ENCODE data around the gene DRGX.

The DRGX gene

GRCh38 chr10:49381111-49381900, 14.6 kb downstream of the DRGX start:
- DNase-seq, result no peak

DNA sequence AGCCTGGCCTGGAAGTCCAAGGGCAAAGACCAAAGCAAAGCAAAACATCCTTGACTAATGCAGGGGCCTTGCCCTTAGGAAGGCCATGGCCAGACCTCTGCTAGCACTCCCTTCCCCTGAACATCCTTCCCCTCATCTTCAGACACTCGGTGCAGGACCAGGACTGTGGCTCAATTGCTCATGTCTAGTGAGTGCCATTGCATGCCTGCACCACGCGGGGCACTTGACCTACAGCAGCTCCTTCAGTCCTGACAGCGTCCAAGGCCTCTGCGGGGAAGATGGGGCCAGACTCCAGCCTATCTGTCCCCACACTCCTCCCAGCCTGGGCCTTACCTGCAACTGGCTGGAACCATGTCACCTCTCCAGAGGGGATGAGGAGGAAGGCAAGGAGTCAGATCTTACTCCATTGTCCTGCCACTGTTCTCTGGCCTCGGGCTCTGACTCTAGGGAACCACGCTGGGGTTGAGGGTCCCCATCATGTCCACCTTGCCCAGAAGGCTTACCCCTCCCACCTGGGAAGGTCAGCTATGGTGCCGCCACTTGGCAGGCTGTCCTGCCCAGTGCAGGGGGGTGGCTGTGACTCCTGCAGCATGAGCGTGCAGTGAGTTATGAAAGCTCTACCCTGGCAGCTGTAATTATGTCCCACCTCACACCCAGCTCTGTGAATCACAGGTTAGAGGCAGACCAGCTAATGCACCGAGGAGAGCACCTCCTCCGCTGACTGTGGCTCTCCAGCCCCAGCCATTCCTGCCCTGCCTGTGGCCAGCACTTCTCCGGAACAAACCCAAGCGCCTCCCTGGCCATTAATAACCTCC, 16.1 kb downstream of the DRGX start:
- DNase-seq, result no peak

- no peak for DNase-seq
These were observed 18.6 kb downstream of the DRGX start for GRCh38 chr10:49377256-49377655.

DNA sequence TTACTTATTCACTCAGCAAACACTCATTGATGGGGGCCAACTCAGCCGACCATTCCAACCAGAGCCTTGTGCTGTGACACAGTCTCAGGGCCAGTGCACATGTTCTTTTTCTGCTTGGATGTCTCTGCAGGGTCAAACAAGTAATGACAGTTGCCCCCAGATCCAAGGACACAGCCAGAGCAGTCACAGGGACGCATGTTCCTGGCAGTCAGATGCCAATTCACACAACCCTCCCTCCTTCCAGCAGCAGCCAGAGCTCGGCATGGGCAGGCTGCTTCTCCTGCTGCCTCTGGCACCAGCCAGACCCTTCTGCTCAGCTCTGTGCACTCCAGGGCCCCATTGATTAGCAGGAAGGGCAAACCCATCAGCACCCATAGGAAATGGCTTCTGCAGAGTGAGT, 20.3 kb downstream of the DRGX start:
- no peak for DNase-seq

- DNase-seq, result no peak
These were observed 21.1 kb downstream of the DRGX start for GRCh38 chr10:49374740-49375139.

DNA sequence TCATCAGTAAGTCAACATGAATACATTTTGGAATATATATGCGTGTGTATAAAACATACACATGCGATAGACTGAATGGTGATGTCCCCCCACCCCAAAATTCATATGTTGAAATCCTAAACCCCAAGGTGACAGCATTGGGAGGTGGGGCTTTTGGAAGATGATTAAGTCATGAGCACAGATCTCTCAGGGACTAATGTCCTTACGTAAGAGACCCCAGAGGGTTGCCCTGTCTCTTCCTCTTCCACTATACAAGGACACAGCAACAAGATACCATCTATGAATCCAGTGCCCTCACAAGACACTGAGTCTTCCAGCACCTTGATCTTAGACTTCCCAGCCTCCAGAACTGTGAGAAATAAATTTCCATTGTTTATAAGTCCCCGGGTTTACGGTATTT, 22.5 kb downstream of the DRGX start:
- DNase-seq, result no peak

GRCh38 chr10:49371967-49372366, 23.9 kb downstream of the DRGX start:
- DNase-seq, result no peak

DNA sequence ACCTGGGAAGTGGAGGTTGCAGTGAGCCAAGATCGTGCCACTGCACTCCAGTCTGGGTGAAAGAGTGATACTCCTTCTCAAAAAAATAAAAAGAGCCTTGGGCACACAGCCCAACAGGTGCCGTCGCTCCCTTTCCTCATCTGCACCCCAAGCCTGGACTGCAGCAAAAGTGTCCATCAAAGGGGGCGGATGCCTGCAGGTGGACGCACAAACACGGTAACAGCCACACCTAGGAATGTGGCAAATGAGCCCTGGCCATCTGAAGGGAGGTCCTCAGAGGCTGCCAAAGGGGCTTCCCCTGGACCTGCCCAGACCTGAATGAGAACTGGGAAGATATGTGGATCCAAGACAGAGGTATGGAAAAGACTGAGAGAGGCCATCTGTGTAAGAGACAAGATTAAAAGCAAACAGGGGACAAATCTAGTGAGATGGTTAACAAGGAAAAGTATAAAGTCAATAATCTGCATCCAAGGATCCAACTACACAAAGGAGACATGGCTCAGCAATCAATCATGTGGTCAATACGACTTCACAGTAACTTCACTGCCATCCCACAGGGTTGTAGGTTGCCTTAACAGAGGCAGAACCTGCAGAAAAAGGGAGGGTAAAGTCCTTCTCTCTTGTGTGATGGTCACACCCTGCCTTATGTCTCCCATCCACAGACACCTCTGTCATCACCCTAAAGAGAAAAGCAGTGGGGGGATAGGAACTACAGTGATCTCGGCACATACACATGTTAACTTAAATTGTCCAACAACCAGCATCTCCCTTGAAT, 25.4 kb downstream of the DRGX start:
- no peak for DNase-seq

GRCh38 chr10:49369216-49370162, 26.4 kb downstream of the DRGX start:
- no peak for DNase-seq

DNA sequence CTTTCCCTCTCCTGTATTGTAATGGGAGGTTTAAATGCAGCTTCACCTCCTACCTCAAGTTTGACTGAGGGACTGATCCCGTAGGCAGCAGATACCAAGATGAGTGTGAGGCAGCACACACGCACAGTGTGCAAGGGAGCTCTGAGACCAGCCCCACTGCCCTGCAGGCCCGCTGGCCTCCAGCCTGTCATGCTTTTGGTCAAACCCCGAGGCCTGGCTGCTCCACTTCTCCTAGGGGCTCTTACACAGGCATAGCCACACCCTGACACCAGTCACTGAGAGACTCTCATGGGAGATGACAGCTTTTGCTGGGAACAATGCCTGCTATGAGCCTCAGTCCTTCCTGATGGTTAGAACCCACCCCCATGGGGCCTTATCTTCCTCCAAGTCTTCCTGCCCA, 27.6 kb downstream of the DRGX start:
- no peak for DNase-seq

- DNase-seq, result no peak
These were observed 28.3 kb downstream of the DRGX start for GRCh38 chr10:49367600-49367999.

DNA sequence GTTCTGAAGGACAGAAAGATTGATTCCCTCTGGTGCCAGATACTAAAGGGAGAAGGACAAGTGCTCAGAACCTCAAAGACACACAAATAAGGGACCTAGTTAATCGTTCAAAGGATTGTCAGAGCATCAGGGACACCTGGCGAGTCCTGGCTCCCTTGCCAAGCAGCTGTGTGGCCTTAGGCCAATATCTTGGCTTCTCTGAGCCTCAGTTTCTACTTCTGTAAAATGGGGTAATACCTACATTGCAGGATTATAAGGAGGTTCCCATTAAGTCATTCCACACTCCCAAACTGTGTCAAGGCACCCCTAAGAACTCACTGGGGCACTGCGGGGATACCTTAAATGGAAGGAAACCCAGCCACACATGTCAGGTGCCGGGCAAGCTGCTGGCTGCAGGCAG, 29.4 kb downstream of the DRGX start:
- no peak for DNase-seq

- no peak for DNase-seq
These were observed 30.0 kb downstream of the DRGX start for GRCh38 chr10:49365675-49366415.

DNA sequence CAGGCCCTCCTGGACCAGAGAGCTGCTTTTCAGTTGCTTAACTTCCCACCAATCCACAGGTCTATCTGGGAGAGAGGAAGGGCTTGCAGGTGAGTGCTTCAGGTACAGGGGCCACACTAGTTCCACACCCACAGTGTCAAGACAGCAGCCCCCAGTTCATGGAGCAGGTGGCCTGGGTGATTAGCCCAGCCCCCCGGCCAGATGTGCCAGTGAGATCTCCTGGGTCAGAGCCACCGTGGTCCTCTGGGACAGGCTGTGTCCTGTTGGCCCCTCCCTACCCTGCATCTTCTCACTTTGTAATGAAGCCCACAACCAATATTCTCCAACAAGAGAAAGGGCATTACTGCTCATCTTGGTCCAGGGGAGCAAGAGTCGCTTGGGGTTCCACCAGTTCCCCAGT, 30.6 kb downstream of the DRGX start:
- no peak for DNase-seq

- no peak for DNase-seq
These were observed 31.1 kb downstream of the DRGX start for GRCh38 chr10:49364747-49365146.

GRCh38 chr10:49364051-49364450, 31.8 kb downstream of the DRGX start:
- peak; percentile 12 for DNase-seq

DNA sequence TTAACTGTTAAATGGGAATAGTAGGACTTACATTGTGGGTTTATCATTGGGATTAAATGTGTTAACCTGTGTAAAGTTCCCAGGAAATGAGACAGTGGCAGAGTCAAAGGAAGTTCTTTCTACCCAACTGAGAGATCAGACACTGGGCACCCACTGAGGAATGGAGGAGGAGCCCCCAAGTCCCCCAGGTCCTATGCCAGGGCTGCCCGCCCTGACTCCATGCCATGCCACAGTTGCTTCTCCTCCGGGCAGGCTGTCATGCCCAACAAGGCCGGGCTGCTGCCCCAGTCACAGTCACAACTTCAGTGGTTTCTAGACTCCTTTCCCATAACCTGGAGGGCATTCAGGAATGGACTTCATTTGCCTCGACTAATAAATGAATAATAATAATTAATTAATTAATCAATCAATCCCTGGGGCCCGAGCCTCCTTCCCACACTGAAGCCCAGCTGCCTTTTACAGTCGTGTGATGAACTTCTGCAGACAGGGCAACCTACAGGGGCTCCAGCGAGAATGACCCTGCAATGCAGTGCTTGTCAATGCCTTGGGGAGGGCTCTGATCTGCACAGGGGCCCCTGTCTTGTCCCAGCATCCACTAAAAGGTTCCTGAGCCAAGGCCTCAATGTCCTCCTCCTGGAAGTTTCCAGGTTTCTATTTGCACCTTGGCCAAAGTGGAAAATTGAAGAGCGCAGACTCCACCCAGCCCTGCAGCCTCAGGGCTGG, 32.4 kb downstream of the DRGX start:
- DNase-seq, result no peak

- DNase-seq, result no peak
These were observed 33.2 kb downstream of the DRGX start for GRCh38 chr10:49362596-49363260.

GRCh38 chr10:49361735-49362568, 33.9 kb downstream of the DRGX start:
- no peak for DNase-seq
